DMS 273 treated with DMSO at 0.1 percent for 48 hours (cell line): Measurements from ENCODE around the gene ECHDC1.
A peak's percentile ranks its signal among the peaks of the same experiment; 100 is the strongest.

Experiments used
- DNase-seq: peaks from one replicate; lab custom pipeline; 2025; lab: John Stamatoyannopoulos, UW

The ECHDC1 gene

DNA sequence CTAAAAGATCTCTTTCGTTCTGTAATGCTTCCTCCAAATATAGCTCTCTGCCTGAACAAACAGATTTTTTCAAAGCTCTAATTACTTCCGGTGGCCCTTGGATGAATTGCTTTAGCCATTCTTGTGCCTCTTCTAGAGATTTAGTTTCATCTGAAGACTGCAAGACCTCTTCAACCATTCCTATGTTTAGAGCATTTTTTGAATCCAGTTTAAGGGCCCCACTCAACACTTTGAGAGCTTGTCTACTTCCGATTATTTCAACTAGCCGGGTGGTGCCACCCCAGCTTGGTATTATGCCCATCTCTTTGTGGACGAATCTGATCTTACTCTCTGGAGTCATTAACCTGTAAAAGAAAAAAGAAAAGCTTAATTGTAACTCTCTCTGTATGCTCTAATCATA, 53.5 kb downstream of the ECHDC1 start:
- no peak for DNase-seq

DNA sequence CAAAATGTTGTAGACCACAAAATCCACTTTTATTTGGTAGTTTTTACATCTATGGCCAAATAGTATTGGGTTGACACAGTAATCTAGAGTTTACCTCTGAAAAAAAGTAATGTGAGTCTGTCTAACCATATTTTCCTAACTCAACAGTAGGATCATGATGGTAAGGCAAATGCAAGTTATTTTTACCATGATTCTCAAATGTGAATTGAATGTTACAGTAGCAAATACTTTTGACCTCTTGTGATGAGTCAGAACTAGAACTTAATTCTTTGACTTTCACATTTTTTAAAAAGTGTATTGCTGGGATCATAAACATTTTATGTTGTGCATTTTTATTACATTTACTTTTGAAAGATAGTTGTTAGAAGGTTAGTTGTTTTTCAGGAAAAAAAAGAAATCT, 54.7 kb downstream of the ECHDC1 start:
- no peak for DNase-seq

GRCh38 chr6:127282184-127282583, 61.2 kb downstream of the ECHDC1 start:
- DNase-seq = no peak

GRCh38 chr6:127279815-127280214, 63.6 kb downstream of the ECHDC1 start:
- no peak for DNase-seq

DNA sequence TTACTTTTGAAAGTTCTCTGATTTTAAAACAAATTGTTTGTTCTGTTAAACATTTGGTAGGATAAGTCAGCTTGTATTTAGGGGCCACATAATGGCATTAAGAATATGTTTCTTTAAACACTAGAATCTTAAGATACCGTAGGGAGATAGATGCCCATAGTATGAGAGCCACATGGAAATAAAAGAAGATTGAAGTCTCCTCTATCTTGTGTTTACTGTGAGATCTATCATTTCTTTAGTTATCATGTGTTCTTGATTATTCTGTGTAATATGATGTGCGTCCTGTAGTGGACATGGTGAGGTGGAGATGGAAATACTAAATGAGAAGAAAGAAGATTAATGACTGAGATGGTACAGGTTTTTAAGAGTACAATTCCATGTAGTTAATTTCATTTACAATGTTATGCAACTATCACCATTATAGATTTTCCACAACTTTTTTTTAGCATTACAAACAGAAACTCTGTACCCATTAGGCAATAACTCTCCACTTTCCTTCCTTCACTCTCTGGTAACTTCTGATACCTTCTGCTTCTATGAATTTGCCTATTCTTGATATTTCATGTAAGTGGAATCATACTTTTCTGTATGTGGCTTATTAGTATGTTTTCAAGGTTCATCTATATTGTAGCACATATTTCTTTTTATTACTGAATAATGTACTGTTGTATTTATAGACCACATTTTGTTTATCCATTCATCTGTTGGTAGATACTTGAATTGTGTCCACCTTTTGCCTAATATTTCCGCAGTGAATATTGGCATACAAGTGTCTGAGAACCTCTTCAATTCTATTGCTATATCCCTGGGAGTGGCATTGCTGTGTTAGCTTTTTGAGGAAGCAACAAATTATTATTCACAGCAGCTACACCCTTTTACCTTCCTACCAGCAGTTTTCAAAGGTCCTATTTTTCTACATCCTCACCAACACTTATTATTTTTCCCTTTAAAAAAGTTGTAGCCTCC, 65.2 kb downstream of the ECHDC1 start:
- DNase-seq = no peak

GRCh38 chr6:127276331-127276730, 67.1 kb downstream of the ECHDC1 start:
- no peak for DNase-seq

- DNase-seq = no peak
Measured at GRCh38 chr6:127273499-127273898, 69.9 kb downstream of the ECHDC1 start.

GRCh38 chr6:127272576-127272975, 70.8 kb downstream of the ECHDC1 start:
- DNase-seq = no peak

DNA sequence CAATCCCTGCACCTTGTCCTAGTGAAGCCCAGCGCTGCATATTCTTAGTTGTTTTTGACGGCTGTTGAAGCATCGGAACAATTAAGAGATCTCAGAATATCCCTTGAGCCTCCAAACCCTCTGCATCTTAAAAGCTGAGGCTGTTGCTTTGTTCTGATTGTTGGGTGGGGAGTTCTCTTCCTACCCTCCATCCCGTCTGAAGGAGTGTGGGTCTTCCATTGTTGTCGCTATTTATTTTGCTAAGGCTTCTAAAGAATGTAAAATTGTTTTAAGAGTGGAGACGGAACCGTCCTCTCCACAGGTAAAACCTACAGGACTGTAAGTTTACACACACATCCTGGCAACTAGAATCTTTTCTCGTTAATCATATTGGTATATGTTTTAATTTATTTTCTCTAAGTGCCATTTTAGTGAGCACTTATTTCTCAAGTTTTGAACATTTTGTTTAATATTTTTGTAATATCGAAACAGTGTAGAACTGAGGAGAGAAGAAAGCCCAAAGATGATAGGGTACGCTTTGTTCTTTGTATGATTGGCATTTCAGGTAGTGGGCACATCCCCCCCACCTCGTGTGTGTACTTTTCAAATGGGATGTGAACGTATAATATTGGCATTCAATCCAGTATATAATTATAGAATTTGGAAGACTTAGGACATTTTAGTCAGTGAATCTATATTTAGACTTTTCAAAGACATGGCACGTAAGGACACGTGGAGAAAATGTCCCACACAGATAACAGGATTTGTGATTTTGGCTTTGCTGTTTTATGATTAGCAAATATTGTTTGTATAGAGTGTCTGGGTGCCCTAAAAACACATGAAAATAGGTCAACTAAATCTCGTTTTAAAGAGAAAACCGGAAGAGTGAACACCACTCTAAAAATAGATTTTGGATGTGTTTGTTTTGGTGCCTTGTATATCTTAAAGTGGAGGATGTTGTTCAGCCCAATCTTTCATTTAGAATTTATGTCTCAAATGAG, 75.5 kb downstream of the ECHDC1 start:
- no peak for DNase-seq

GRCh38 chr6:127266892-127267645, 76.3 kb downstream of the ECHDC1 start:
- DNase-seq = peak; percentile 44

DNA sequence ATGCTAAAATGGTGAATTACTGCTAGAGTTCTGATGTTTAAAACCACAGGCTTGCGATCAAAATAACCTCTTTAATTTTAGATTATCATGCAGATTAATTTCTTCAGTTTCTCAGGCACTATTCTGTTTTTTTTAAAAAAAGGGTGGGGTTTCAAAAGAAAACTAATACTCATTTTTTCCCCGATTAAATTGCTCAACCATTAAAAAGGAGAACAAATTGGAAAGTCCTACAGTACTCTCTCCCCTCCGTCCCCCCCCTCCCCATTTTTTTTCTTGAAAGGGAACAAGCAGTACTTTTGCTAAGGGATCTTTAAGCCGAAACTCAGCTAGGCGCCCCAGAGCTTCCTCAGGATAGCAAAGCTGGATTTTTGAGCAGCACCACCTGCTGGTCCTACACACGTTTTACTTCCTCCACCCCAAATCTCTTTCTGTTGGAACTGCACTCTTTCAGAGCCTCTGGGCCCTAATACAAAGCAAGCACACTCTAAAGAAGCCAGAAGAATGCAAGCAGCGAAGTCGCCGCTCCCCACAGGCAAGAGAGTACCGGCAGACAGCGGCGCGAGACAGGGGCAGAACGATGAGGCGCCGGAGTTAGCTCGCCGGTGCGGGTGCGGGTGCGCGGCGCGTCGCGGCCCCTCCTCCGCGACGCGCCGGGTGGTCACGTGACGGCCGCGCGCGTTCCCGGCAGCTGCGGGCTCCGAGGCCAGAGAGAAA, 77.1 kb downstream of the ECHDC1 start, which contains the start of gene RNF146:
Gene RNF146, plus strand, starts transcription at position 687 of the 714 bp plus-strand sequence. CDS start 13,475 bp downstream, outside the sequence.
- DNase-seq = peak; percentile 73

GRCh38 chr6:127263481-127263880, 79.9 kb downstream of the ECHDC1 start:
- DNase-seq = no peak

GRCh38 chr6:127262896-127263295, 80.5 kb downstream of the ECHDC1 start:
- no peak for DNase-seq

- DNase-seq = no peak
Measured at GRCh38 chr6:127255286-127255685, 88.1 kb downstream of the ECHDC1 start.

GRCh38 chr6:127249621-127250020, 93.8 kb downstream of the ECHDC1 start:
- DNase-seq = no peak

DNA sequence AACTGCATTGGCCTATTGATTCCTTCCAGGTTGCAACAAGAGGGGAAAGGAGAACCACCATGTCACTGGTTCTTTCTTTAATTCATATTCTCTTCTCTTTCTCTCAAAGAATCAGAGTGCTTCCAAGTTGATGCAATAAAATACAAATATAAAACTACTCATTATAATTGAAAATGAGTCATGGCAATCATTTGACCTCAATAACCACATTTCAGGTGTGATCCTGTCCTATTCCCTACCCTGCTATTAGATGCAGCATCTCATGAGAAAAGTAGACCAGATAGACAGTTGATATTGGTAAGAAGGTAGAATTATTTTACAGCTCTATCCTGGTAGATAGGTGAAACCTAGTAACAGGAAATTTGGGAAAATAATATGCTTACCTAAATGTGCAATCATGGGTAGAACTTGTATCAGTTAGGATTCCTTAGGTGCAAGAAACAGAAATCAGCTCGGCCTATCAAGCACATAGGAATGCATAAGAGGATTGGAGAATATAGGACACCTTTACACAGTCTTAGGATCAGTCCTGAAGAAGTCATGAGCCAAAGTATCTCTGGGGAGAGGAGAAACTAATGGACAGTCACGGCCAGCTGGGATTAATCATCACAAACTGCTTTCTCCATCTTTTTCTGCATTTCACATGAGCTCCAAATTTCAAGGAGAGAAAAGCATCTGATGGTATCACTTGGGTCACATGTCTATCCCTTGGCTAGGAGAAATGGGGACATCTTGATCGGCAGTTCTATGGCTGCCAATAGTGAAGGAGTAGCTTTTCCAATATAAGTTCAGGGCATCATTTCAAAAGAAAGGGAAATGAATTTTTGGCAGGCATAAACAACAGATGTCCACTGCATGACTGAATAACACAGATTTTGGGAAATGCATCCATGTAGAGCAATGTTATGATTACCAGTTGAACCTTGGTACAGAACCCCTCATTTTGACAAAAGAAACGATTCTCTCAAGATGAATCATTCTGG, 96.0 kb downstream of the ECHDC1 start:
- DNase-seq = no peak

GRCh38 chr6:127243501-127243900, 99.9 kb downstream of the ECHDC1 start:
- no peak for DNase-seq
